ENCODE data around the gene GJD3. TPM values are rescaled to one million over a fixed set of nuclear protein-coding genes. Genes with fewer than 3 reads are reported as not detected.

GJD3 gene
- total RNA-seq, 2 donors from 2014 or later, result 1.3 TPM; not detected in 1

GRCh38 chr17:40318830-40319391 is 45.6 kb downstream of the GJD3 start:
- Histone ChIP-seq H3K4me3 (peak overlapping the region; percentile 59 to 84), H3K36me3 (replicated peaks in 1 of 2; ENCODE audit: insufficient read depth in 1 of 2, low read depth in 2 of 2) (no peaks in the 10 kb centered on the region), H3K27me3 (no peaks in the 10 kb centered on the region), H3K9me3 (no peaks in the 10 kb centered on the region), H3K4me1 (peaks cover 93% of the 10 kb centered on the region), H3K27ac (peak overlapping the region in 3 of 4 donors; percentile 68 to 89 (median 82))
- no peak for DNase-seq
- no peak for ATAC-seq
- intact Hi-C loops (cut with DNase I), result no loop called here
- TF ChIP-seq CTCF (IDR thresholded peaks at IDR 0.05) (no peak), POLR2A (IDR thresholded peaks at IDR 0.05) (no peak)
- 2 to 14% methylated on average over 6 to 13 of the region's 13 CpGs for WGBS, 2 donors

DNA sequence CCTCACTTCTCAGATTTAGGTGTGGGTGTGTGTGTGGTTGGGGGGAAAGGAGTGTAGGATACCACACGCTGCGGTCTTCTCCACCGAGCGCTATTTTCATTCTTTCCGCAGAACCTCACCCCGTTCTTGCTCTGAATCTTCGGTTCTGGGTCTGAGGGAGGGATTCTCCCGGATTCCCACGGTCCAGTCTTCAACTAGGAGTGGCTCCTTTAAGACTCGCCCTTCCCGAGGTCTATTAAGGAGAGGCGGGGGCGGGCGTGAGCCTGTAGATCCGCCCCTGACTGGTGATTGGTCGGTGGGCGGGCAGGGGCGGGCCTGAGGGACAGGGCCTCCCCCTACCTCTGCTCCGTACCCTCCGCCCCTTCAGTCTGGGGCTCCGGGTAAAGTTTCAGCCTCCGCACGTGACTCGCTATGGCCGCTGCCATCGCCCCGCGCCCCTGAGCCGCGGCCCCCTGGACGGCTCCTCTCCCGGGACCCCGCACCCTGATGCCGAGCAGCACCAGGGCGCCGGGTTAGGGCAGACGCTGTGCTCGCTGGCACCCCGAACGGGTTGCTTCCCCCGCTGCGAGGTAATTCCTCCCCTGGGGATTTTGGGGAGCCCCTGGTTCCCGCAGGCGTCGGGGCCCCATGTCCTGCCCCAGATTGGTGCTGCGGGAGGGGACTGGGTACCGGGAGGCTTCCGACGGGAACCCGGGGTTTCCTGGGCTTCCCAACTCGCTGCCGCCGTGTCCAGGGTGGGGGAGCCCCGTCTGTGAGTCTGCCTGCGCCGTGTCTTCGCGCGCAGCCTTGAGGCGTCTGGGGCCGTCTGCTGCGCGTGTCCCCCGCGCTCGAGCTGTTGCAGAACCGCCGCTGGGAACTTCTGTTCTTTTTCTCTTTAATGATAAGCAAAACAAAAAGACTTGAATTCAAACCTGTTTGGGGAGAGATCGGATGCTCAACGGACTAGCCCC is 46.4 kb downstream of the GJD3 start:
- 0% methylated on average over 23 to 67 of the region's 70 CpGs for WGBS, 2 donors
- TF ChIP-seq POLR2A (IDR thresholded peaks at IDR 0.05) (peak; percentile 54 to 70 (median 65)), CTCF (IDR thresholded peaks at IDR 0.05) (no peak)
- no peaks in the 10 kb centered on the region for H3K27me3 ChIP-seq
- H3K9me3 ChIP-seq, result no peaks in the 10 kb centered on the region
- H3K27ac ChIP-seq, result peak overlapping the region; percentile 41 to 89 (median 75)
- DNase-seq (peak; percentile 95 to 97 (median 96)), ATAC-seq (peak; percentile 94)
- intact Hi-C loops (cut with DNase I), result no loop called here
- H3K4me1 ChIP-seq, result peaks cover 92% of the 10 kb centered on the region
- no peaks in the 10 kb centered on the region for H3K36me3 ChIP-seq (replicated peaks in 1 of 2; ENCODE audit: insufficient read depth in 1 of 2, low read depth in 2 of 2)
- H3K4me3 ChIP-seq, result peak overlapping the region; percentile 59 to 84

DNA sequence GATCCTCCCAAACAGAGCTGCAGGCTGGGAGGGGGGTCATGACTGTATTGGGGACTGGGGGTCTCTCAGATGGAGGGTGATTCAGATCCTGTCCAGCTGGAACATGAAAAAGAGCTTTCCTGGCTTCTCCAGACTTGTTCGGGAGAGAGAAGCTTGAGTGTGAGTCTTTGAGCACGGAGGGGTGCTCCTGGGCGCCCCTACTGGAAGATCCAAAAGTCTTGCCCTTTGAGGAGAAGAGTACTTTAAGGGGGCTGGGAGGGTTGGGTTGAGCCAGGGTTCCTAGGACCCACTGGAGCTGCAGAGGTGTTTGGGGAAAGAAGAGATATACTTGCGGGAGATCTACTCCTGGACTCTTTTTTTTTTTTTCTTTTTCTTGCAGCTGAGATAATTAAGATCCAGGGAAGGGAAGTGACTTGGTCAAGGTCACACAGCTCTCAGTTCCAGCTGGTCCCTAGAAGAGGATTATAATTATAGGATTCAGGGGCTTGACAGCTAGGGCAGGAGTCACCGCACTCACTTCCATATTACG is 47.1 kb downstream of the GJD3 start:
- no peak for ATAC-seq
- TF ChIP-seq CTCF (IDR thresholded peaks at IDR 0.05) (peak in 6 of 7 experiments; percentile 30 to 37 (median 34)), POLR2A (IDR thresholded peaks at IDR 0.05) (no peak)
- Histone ChIP-seq H3K27ac (peak overlapping the region; percentile 68 to 89 (median 77)), H3K9me3 (no peaks in the 10 kb centered on the region), H3K4me3 (no peak overlapping the region), H3K36me3 (replicated peaks in 1 of 2; ENCODE audit: insufficient read depth in 1 of 2, low read depth in 2 of 2) (no peaks in the 10 kb centered on the region), H3K4me1 (peaks cover 92% of the 10 kb centered on the region), H3K27me3 (no peaks in the 10 kb centered on the region)
- WGBS, 2 donors, result 0 to 5% methylated on average over 5 to 6 of the region's 6 CpGs
- intact Hi-C loops (cut with DNase I), result no loop called here
- DNase-seq, result peak in 3 of 4 donors; percentile 52 to 64 (median 56)

DNA sequence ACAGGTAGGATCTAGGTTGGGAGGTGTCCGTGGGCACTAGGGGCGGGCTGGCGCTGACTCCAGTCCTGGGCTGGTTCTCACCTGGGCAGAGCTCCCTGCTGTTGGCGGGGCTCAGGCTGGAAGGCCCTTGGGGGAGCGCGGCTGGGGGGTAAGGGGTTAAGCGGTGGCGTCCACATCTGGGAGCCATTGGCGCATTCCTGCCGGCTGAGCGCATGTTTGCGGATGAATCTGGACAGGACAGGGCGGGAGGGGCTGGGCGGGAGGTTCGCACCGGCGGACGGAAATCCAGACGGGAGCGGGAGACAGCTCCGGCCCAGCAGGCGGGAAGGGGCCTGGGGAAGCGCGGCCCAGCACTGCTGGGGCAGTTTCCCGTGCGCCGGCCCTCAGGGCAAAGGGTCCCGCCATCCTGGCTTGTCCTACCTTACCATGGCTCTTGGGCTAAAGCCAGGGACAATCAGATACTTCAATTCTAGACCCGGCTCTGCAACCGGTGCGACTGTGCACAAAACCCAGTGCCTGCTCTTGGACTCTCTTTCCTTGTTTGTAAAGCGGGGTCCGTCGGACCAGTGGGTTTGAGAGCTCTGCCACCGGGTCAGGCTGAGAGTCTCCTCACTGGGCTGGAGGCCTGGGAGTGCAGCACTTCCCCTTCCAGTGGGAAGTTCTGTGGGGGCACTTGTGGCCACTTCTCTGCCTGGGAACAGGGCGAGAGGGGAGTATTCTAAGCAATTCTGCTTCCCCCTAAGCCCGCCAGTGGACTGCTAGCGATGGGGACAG is 47.8 kb downstream of the GJD3 start:
- intact Hi-C loops (cut with DNase I), result no loop called here
- Histone ChIP-seq H3K27ac (peak overlapping the region; percentile 68 to 89 (median 77)), H3K36me3 (replicated peaks in 1 of 2; ENCODE audit: insufficient read depth in 1 of 2, low read depth in 2 of 2) (no peaks in the 10 kb centered on the region), H3K4me1 (peaks cover 92% of the 10 kb centered on the region), H3K27me3 (no peaks in the 10 kb centered on the region), H3K9me3 (no peaks in the 10 kb centered on the region), H3K4me3 (no peak overlapping the region)
- WGBS, 2 donors, result 25% methylated on average over 13 to 36 of the region's 38 CpGs
- TF ChIP-seq CTCF (IDR thresholded peaks at IDR 0.05) (peak in 1 of 7 experiments; percentile 6), POLR2A (IDR thresholded peaks at IDR 0.05) (peak; percentile 29 to 68 (median 56))
- peak; percentile 43 for ATAC-seq
- peak; percentile 62 to 75 (median 66) for DNase-seq

All from body of pancreas (tissue), 4 donors.